ENCODE measurements around the gene PPP3R2.

- TF ChIP-seq POLR2AphosphoS5 (IDR thresholded peaks at IDR 0.05; ENCODE audit: low read depth, low read length): no peak
- TF ChIP-seq REST (IDR thresholded peaks at IDR 0.05; ENCODE audit: insufficient read depth in 1 of 2, low read depth in 2 of 2, low read length in 2 of 2): no peak
- TF ChIP-seq FOXP2 (optimal IDR thresholded peaks at IDR 0.05; ENCODE audit: borderline replicate concordance, extremely low read depth, extremely low read length, insufficient read depth): no peak
- TF ChIP-seq TAF1 (IDR thresholded peaks at IDR 0.05; ENCODE audit: borderline replicate concordance, insufficient read depth, low read length): no peak
- no peak for TF ChIP-seq SIN3A (IDR thresholded peaks at IDR 0.05; ENCODE audit: borderline replicate concordance, insufficient read depth, low read length)
Observed at GRCh38 chr9:101587332-101588043, 7.3 kb downstream of the PPP3R2 start.

All from PFSK-1 (cell line).